Left lung (tissue), 10 donors: ENCODE data around the gene TRDN. TPM values are rescaled to one million over a fixed set of nuclear protein-coding genes. Genes with fewer than 3 reads are reported as not detected.
A peak's percentile ranks its signal among the peaks of the same experiment; 100 is the strongest.
"Not testable (repeated sequence)": the region's sequence is repeated elsewhere in the genome, so short reads cannot be mapped to it uniquely, and the experiment has no call there.

ENCODE experiments used
- ATAC-seq: fragments of 200-7000 bp; cut with Tn5 transposase; one replicate; pipeline ENCODE4 v1.9.1; 2020; ENCODE audit warnings: moderate library complexity
- DNase-seq, 4 donors: peaks; one replicate each; pipeline ENCODE4 v3.0.0-alpha.2; 2013 to 2020
- H3K27ac ChIP-seq, 2 donors: fragments of 200-600 bp; sonication (generic) in 1 of 2; one replicate each; pipeline versions ENCODE4 v1.5.0 to v1.8.0; 2020 to 2021
- H3K27me3 ChIP-seq, 2 donors: fragments of 200-600 bp; sonication (generic) in 1 of 2; one replicate each; pipeline versions ENCODE4 v1.5.0 to v1.8.0; 2020 to 2021
- H3K36me3 ChIP-seq, 2 donors: fragments of 200-600 bp; sonication (generic) in 1 of 2; one replicate each; pipeline versions ENCODE4 v1.5.0 to v1.8.0; 2020 to 2021
- H3K4me1 ChIP-seq, 2 donors: fragments of 200-600 bp; one replicate each; pipeline ENCODE4 v1.8.0; 2021
- H3K4me3 ChIP-seq, 2 donors: fragments of 200-600 bp; sonication (generic) in 1 of 2; one replicate each; pipeline versions ENCODE4 v1.5.0 to v1.8.0; 2020 to 2021; ENCODE audit warnings: mild to moderate bottlenecking in 1 of 2
- H3K9me3 ChIP-seq, 2 donors: fragments of 200-600 bp; sonication (generic) in 1 of 2; one replicate each; pipeline versions ENCODE4 v1.5.0 to v1.8.0; 2020 to 2021
- intact Hi-C, 2 donors: fragments of 100-400 bp; cut with DNase I; formaldehyde crosslinking; loops; one replicate each; pipeline versions ENCODE4 v1.11.2 to v1.14.2; 2022
- polyA plus RNA-seq, 6 donors: library from polyadenylated mRNA; unstranded; fragments of 120-200 nt; gene quantifications; one replicate each; pipeline ENCODE4 v1.2.1, GENCODE V29; 2013; ENCODE audit not compliant: insufficient read length in 6 of 6
- total RNA-seq, 2 donors: library from RNA; stranded (reverse); fragmentation: NEBNext Ultra II Directional; extraction: Animal tissue kit (Norgen Biotek cat#: 25700); gene quantifications; one replicate each; pipeline ENCODE4 v1.2.1, GENCODE V29; 2021
- TF ChIP-seq, protein P1 (sequence below), 2 donors: fragments of 200-600 bp; sonication (generic) in 1 of 2; IDR thresholded peaks; one replicate each; pipeline versions ENCODE4 v1.5.0 to v1.8.0; 2021; ENCODE audit warnings: antibody characterized with exemption in 2 of 2
- donor health status: DM: no; HTN: yes; CAD: no.
- donor health status: DM: no; HTN: no; CAD: no.

Gene TRDN
- total and polyA plus RNA-seq, 8 donors: 0.03 to 0.18 (median 0.11) TPM; not detected in 3

GRCh38 chr6:123276546-123276980 is 360.2 kb downstream of the TRDN start:
- no peak for ATAC-seq
- intact Hi-C loops: no loop called here
- Histone ChIP-seq H3K4me3 (no peak overlapping the region), H3K27me3 (no peaks in the 10 kb centered on the region), H3K4me1 (no peaks in the 10 kb centered on the region), H3K9me3 (no peaks in the 10 kb centered on the region), H3K27ac (no peak overlapping the region), H3K36me3 (no peaks in the 10 kb centered on the region)
- no peak for DNase-seq
- TF ChIP-seq, protein P1, sequence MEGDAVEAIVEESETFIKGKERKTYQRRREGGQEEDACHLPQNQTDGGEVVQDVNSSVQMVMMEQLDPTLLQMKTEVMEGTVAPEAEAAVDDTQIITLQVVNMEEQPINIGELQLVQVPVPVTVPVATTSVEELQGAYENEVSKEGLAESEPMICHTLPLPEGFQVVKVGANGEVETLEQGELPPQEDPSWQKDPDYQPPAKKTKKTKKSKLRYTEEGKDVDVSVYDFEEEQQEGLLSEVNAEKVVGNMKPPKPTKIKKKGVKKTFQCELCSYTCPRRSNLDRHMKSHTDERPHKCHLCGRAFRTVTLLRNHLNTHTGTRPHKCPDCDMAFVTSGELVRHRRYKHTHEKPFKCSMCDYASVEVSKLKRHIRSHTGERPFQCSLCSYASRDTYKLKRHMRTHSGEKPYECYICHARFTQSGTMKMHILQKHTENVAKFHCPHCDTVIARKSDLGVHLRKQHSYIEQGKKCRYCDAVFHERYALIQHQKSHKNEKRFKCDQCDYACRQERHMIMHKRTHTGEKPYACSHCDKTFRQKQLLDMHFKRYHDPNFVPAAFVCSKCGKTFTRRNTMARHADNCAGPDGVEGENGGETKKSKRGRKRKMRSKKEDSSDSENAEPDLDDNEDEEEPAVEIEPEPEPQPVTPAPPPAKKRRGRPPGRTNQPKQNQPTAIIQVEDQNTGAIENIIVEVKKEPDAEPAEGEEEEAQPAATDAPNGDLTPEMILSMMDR (IDR thresholded peaks at IDR 0.05): no peak

DNA sequence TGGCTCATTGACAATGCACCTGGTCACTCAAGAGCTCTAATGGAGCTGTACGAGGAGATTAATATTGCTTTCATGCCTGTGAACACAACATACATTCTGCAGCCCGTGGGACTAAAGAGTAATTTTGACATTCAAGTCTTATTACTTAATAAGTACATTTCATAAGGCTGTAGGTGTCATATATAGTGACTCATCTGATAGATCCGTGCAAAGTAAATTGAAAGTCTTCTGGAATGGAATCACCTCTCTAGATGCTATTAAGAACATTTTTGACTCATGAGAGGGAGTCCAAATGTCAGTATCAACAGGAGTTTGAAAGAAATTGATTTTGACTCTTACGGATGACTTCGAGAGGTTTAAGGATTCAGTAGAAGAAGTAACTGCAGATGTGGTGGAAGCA is 372.8 kb downstream of the TRDN start:
- TF ChIP-seq, protein P1 (IDR thresholded peaks at IDR 0.05): no peak
- H3K4me3 ChIP-seq: no peak overlapping the region
- intact Hi-C loops: no loop called here
- DNase-seq: no peak
- no peak for ATAC-seq
- no peaks in the 10 kb centered on the region for H3K36me3 ChIP-seq
- no peak overlapping the region for H3K27ac ChIP-seq
- H3K9me3 ChIP-seq: no peaks in the 10 kb centered on the region
- H3K4me1 ChIP-seq: no peaks in the 10 kb centered on the region
- no peaks in the 10 kb centered on the region for H3K27me3 ChIP-seq

DNA sequence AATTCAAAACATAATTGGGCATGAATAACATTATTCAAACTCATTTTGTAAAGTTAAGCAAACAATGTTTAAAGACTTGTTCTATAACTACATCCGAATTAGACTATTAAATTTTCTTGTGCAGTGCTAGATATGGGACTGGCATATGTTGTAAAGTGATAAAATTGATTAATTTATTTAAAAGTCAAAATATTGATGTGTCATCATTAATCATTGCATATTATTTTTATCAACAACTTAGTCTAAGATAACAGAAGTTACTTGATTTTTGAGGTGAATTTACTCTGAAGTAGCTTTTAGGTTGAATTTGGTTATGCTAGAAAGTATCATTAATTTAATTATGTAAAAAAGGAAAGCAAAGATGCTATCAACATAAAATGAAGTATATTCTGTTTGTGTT is 396.1 kb downstream of the TRDN start:
- no peaks in the 10 kb centered on the region for H3K36me3 ChIP-seq
- TF ChIP-seq, protein P1 (IDR thresholded peaks at IDR 0.05): no peak
- H3K9me3 ChIP-seq: peaks cover 0 to 5% of the 10 kb centered on the region in 2 donors
- no peaks in the 10 kb centered on the region for H3K4me1 ChIP-seq
- H3K27me3 ChIP-seq: no peaks in the 10 kb centered on the region
- no peak for ATAC-seq
- no peak overlapping the region for H3K27ac ChIP-seq
- intact Hi-C loops: no loop called here
- no peak for DNase-seq
- H3K4me3 ChIP-seq: no peak overlapping the region

GRCh38 chr6:123233336-123233735 is 403.4 kb downstream of the TRDN start:
- no peaks in the 10 kb centered on the region for H3K9me3 ChIP-seq
- no peak overlapping the region for H3K4me3 ChIP-seq
- H3K4me1 ChIP-seq: no peaks in the 10 kb centered on the region
- ATAC-seq (no peak), DNase-seq (no peak)
- no peaks in the 10 kb centered on the region for H3K36me3 ChIP-seq
- H3K27ac ChIP-seq: no peak overlapping the region
- TF ChIP-seq, protein P1 (IDR thresholded peaks at IDR 0.05): no peak
- no peaks in the 10 kb centered on the region for H3K27me3 ChIP-seq
- intact Hi-C loops: no loop called here

GRCh38 chr6:123227789-123228188 is 409.0 kb downstream of the TRDN start:
- H3K4me3 ChIP-seq, H3K27me3 ChIP-seq, DNase-seq, H3K9me3 ChIP-seq, H3K27ac ChIP-seq, H3K4me1 ChIP-seq, intact Hi-C loops, H3K36me3 ChIP-seq: not testable (repeated sequence)
- peak; percentile 47 for ATAC-seq

DNA sequence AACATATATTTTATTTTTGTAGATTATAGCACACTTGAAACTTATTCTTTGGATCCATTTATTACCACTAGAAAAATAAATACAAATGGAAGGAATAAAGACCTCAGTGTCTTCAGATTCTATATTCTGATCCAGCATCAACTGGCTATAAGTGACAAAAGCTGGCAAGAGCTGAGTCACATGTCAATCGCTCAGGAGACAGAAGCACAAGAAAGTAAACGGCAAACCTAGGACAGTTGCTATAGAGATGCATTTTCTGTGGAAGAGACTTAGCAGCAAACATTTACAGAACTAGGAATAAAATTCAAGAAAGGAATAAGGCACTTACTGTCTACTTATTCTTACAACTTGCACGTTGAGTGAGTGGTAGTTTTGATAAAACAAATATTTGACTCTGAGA is 410.4 kb downstream of the TRDN start:
- DNase-seq: no peak
- no peak overlapping the region for H3K4me3 ChIP-seq
- TF ChIP-seq, protein P1 (IDR thresholded peaks at IDR 0.05): no peak
- ATAC-seq: peak; percentile 25
- no peaks in the 10 kb centered on the region for H3K4me1 ChIP-seq
- intact Hi-C loops: no loop called here
- H3K27me3 ChIP-seq: no peaks in the 10 kb centered on the region
- no peaks in the 10 kb centered on the region for H3K36me3 ChIP-seq
- H3K9me3 ChIP-seq: no peaks in the 10 kb centered on the region
- H3K27ac ChIP-seq: no peak overlapping the region
